HepG2 (cell line): ENCODE data around the gene EGR1. TPM values are rescaled to one million over a fixed set of nuclear protein-coding genes. Genes with fewer than 3 reads are reported as not detected.

Experiments
- ATAC-seq: fragments of 200-7000 bp; cut with Tn5 transposase; 3 replicates; pipeline ENCODE4 v1.9.1; 2020; ENCODE audit warnings: mild to moderate bottlenecking, moderate library complexity
- BruUV-seq: library from RNA; stranded (reverse); fragments of 400-500 nt; replicated peaks from 2 replicates; lab custom pipeline; 2021; lab: Mats Ljungman, UMichigan
- CTCF ChIA-PET: fragments of 300-600 bp; formaldehyde crosslinking; extraction: SDS; loops from one replicate; lab custom pipeline; 2021; ENCODE audit warnings: low total read pairs, inconsistent platforms, low intra/inter-chr PET ratio; lab: Yijun Ruan, JAX
- POLR2A ChIA-PET: fragments of 350-600 bp; sonication (Branson Sonifier 250); formaldehyde crosslinking; loops from one replicate; lab custom pipeline; 2020; ENCODE audit warnings: antibody characterized with exemption, inconsistent platforms; lab: Yijun Ruan, JAX
- DNase-seq: peaks from one replicate; pipeline ENCODE4 v3.0.0-alpha.2; 2015; ENCODE audit warnings: low spot score
- FAIRE-seq: peaks from 3 replicates; lab custom pipeline; 2011; peaks lifted over from hg19 to GRCh38; lab: Jason Lieb, UNC
- H2AFZ ChIP-seq: one replicate; pipeline ENCODE4 v1.6.1; 2011; ENCODE audit warnings: low read length, inconsistent platforms
- H3K27ac ChIP-seq: fragments of 300-600 bp; 3 replicates; pipeline ENCODE4 v1.8.0; 2011; ENCODE audit warnings: mixed run types, mild to moderate bottlenecking, mixed read lengths, low read length, inconsistent platforms; ENCODE audit not compliant: insufficient read depth; ENCODE audit errors: extremely low read length
- H3K27me3 ChIP-seq, 2 experiments: fragments of 200-600 bp in 1 of 2; 2 replicates in 1 of 2; 3 replicates in 1 of 2; pipeline versions ENCODE4 v1.6.0 to v1.8.0; 2011; ENCODE audit warnings: low read length in 2 of 2, mild to moderate bottlenecking in 2 of 2, moderate library complexity in 2 of 2, inconsistent platforms in 1 of 2; ENCODE audit not compliant: insufficient read depth in 2 of 2, control insufficient read depth in 1 of 2
- H3K36me3 ChIP-seq, 2 experiments: fragments of 200-600 bp in 1 of 2; replicated peaks in 1 of 2; 2 replicates in 1 of 2; 3 replicates in 1 of 2; pipeline versions ENCODE4 v1.5.1 to v1.8.0; 2011; ENCODE audit warnings: low read length in 2 of 2, inconsistent platforms in 1 of 2; ENCODE audit not compliant: insufficient read depth in 2 of 2, control insufficient read depth in 1 of 2
- H3K4me1 ChIP-seq: 2 replicates; pipeline ENCODE4 v1.5.1; 2012; ENCODE audit warnings: low read length, inconsistent platforms; ENCODE audit not compliant: insufficient read depth
- H3K4me2 ChIP-seq: 2 replicates; pipeline ENCODE4 v1.6.0; 2011; ENCODE audit warnings: low read depth, low read length, inconsistent platforms
- H3K4me3 ChIP-seq, 3 experiments: fragments of 200-600 bp in 1 of 3; sonication (generic), shearing (Covaris generic) in 1 of 3; replicated peaks in 1 of 3; 2 replicates each; pipeline ENCODE4 v1.5.1; 2011 to 2016; ENCODE audit warnings: low read length in 3 of 3, inconsistent platforms in 2 of 3, low read depth in 2 of 3, mild to moderate bottlenecking in 2 of 3, control low read depth in 1 of 3, mixed read lengths in 1 of 3; ENCODE audit not compliant: insufficient read depth in 1 of 3
- H3K79me2 ChIP-seq: one replicate; pipeline ENCODE4 v1.6.1; 2011; ENCODE audit warnings: low read length, inconsistent platforms; ENCODE audit not compliant: insufficient read depth
- H3K9ac ChIP-seq: 2 replicates; pipeline ENCODE4 v1.6.0; 2011; ENCODE audit warnings: mild to moderate bottlenecking, low read depth, low read length, inconsistent platforms; ENCODE audit not compliant: insufficient read depth
- H3K9me3 ChIP-seq: 2 replicates; pipeline ENCODE4 v1.5.1; 2012; ENCODE audit warnings: mild to moderate bottlenecking, low read length
- H4K20me1 ChIP-seq: 2 replicates; pipeline ENCODE4 v1.6.0; 2011; ENCODE audit warnings: inconsistent platforms, mild to moderate bottlenecking, low read length, moderate library complexity; ENCODE audit not compliant: insufficient read depth
- DPF2 ChIP-seq: sonication (generic); formaldehyde crosslinking; IDR thresholded peaks from 2 replicates; pipeline ENCODE4 v1.4.0; 2020; ENCODE audit warnings: mild to moderate bottlenecking, low read depth, missing genetic modification reagents, borderline replicate concordance
- KLF12 ChIP-seq: sonication (generic); formaldehyde crosslinking; IDR thresholded peaks from 2 replicates; pipeline ENCODE4 v1.4.0; 2020; ENCODE audit warnings: missing genetic modification reagents, borderline replicate concordance
- MBD4 ChIP-seq: IDR thresholded peaks from 2 replicates; pipeline ENCODE4 v1.6.1; 2012; ENCODE audit warnings: low read length, inconsistent platforms, borderline replicate concordance
- MLX ChIP-seq: IDR thresholded peaks from 2 replicates; pipeline ENCODE4 v1.6.1; 2016
- NCOR1 ChIP-seq: fragments of 200-600 bp; sonication (generic); IDR thresholded peaks from 2 replicates; pipeline ENCODE4 v1.7.0; 2017; ENCODE audit warnings: antibody characterized with exemption, low read length, borderline replicate concordance
- PHB2 ChIP-seq: fragments of 450-650 bp; IDR thresholded peaks from 2 replicates; pipeline ENCODE4 v1.6.1; 2018; ENCODE audit not compliant: partially characterized antibody
- POGK ChIP-seq: sonication (generic); formaldehyde crosslinking; conservative IDR thresholded peaks from 2 replicates; pipeline ENCODE4 v1.8.0; 2022; ENCODE audit warnings: mild to moderate bottlenecking, moderate library complexity, missing genetic modification reagents
- SMAD1 ChIP-seq: sonication (generic); formaldehyde crosslinking; IDR thresholded peaks from 2 replicates; pipeline ENCODE4 v1.4.0; 2020; ENCODE audit warnings: missing genetic modification reagents, low read depth, mild to moderate bottlenecking, borderline replicate concordance
- SYNCRIP ChIP-seq: fragments of 200-400 bp; formaldehyde crosslinking; IDR thresholded peaks from 2 replicates; pipeline ENCODE4 v1.6.1; 2018; ENCODE audit warnings: mild to moderate bottlenecking, low read depth, low read length; ENCODE audit not compliant: insufficient read depth
- ZKSCAN1 ChIP-seq: fragments of 150-350 bp; IDR thresholded peaks from 2 replicates; pipeline ENCODE4 v1.6.1; 2014; ENCODE audit warnings: low read length
- ZNF282 ChIP-seq: fragments of 450-650 bp; IDR thresholded peaks from 2 replicates; pipeline ENCODE4 v1.6.1; 2018; ENCODE audit not compliant: partially characterized antibody
- ZNF710 ChIP-seq: sonication (generic); formaldehyde crosslinking; IDR thresholded peaks from 2 replicates; pipeline ENCODE4 v1.5.0; 2020; ENCODE audit warnings: mild to moderate bottlenecking, missing genetic modification reagents, borderline replicate concordance
- ZSCAN12 ChIP-seq: sonication (generic); formaldehyde crosslinking; IDR thresholded peaks from 2 replicates; pipeline ENCODE4 v1.9.0; 2021; ENCODE audit warnings: mild to moderate bottlenecking, missing genetic modification reagents
- WGBS: methylation state at CpG from one replicate; pipeline ENCODE4 v1.1.6; 2017; ENCODE audit warnings: low lambda C conversion rate; 5-methylcytosine and 5-hydroxymethylcytosine counted together
- in situ Hi-C: cut with HindIII; loops from 2 replicates; pipeline ENCODE4 v1.10.0; 2017; ENCODE audit warnings: low pct_unique_long_range_greater_than_20kb; ENCODE audit not compliant: extremely low pct_ligation_motif_present
- intact Hi-C: fragments of 100-400 bp; cut with micrococcal nuclease; formaldehyde crosslinking; loops from one replicate; pipeline ENCODE4 v1.10.0; 2022; ENCODE audit not compliant: unreplicated experiment
- polyA plus RNA-seq, 8 experiments: library from polyadenylated mRNA; depleted of rRNA in 3 of 8; stranded (reverse) in 7 of 8; unstranded in 1 of 8; fragments of >200 nt; fragmentation: Illumina TruSeq in 4 of 8; extraction: Trizol in 4 of 8; gene quantifications; 2 replicates each; pipeline versions ENCODE4 v1.2.1 to v1.2.3, GENCODE V29; 2011 to 2016; ENCODE audit warnings: low read depth in 4 of 8, missing spikeins in 1 of 8, mixed read lengths in 1 of 8; ENCODE audit not compliant: insufficient read depth in 1 of 8
- total RNA-seq, 5 experiments: library from RNA; depleted of rRNA; stranded (reverse); fragments of >200 nt; fragmentation: Illumina TruSeq; extraction: Trizol; gene quantifications; 2 replicates each; pipeline ENCODE4 v1.2.3, GENCODE V29; 2016; ENCODE audit warnings: low read depth in 1 of 5
- TF ChIP-seq, protein P1 (sequence below): sonication (generic); formaldehyde crosslinking; IDR thresholded peaks from 2 replicates; pipeline ENCODE4 v1.4.0; 2020; ENCODE audit warnings: missing genetic modification reagents

EGR1 gene
- total and polyA plus RNA-seq, 2 of the 13 experiments (the other 11 are each of a cell fraction or from before 2014, with no cell fraction given) = 4.1 to 4.5 TPM

- TF ChIP-seq POGK (CRISPR knock-in tag) = no peak
- no peak for TF ChIP-seq ZNF710 (CRISPR knock-in tag)
- TF ChIP-seq ZNF282 = no peak
- no peak for TF ChIP-seq SMAD1 (CRISPR knock-in tag)
These were observed 11.2 kb upstream of the EGR1 start (continued) for GRCh38 chr5:138454121-138454520.

- FAIRE-seq = no peak
- no peak overlapping the region for H3K9ac ChIP-seq
- CTCF ChIA-PET = no interaction called here
- no peak overlapping the region for H2AFZ ChIP-seq
- no peaks in the 10 kb centered on the region for H3K79me2 ChIP-seq
- WGBS = 47% methylated on average over 11 of the region's 11 CpGs
- peaks cover 38% of the 10 kb centered on the region for H3K4me1 ChIP-seq
- in situ Hi-C loops = no loop called here
- no TSS peak for BruUV-seq
- POLR2A ChIA-PET = interaction anchor here (1.5 kb wide), 1 partner anchor 100 kb away, joined by 3 read pairs; no protein-coding TSS in a partner anchor
- TF ChIP-seq ZSCAN12 (no peak), SYNCRIP (no peak), MBD4 (no peak), KLF12 (no peak), PHB2 (no peak), DPF2 (CRISPR knock-in tag) (no peak), SMAD1 (CRISPR knock-in tag) (no peak), NCOR1 (no peak), ZKSCAN1 (no peak), MLX (CRISPR knock-in tag) (no peak)
- TF ChIP-seq, protein P1, sequence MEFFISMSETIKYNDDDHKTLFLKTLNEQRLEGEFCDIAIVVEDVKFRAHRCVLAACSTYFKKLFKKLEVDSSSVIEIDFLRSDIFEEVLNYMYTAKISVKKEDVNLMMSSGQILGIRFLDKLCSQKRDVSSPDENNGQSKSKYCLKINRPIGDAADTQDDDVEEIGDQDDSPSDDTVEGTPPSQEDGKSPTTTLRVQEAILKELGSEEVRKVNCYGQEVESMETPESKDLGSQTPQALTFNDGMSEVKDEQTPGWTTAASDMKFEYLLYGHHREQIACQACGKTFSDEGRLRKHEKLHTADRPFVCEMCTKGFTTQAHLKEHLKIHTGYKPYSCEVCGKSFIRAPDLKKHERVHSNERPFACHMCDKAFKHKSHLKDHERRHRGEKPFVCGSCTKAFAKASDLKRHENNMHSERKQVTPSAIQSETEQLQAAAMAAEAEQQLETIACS (CRISPR knock-in tag) = no peak
- no peak for ATAC-seq
- intact Hi-C loops = no loop called here
- no peak overlapping the region for H3K27ac ChIP-seq
- H3K4me3 ChIP-seq = no peak overlapping the region
- H3K4me2 ChIP-seq = no peak overlapping the region; the same call in 1 of the 2 replicates
- H3K36me3 ChIP-seq = no peaks in the 10 kb centered on the region
- H3K27me3 ChIP-seq = peaks cover 9 to 53% of the 10 kb centered on the region in 2 experiments; a peak in 3 of 5 replicates
- no peak for DNase-seq
- no peaks in the 10 kb centered on the region for H4K20me1 ChIP-seq
- no peaks in the 10 kb centered on the region for H3K9me3 ChIP-seq
These were observed 9.9 kb upstream of the EGR1 start for GRCh38 chr5:138455232-138455930.
